GM23338 (cell line): ENCODE measurements around the gene ANKS1B. TPM values are rescaled to one million over a fixed set of nuclear protein-coding genes. Genes with fewer than 3 reads are reported as not detected.

Experiments used
- ATAC-seq: fragments of 200-7000 bp; cut with Tn5 transposase; 3 replicates; pipeline ENCODE4 v1.9.1; 2020
- DNase-seq: peaks from one replicate; pipeline ENCODE4 v3.0.0-alpha.2; 2015; ENCODE audit warnings: low spot score
- H2AFZ ChIP-seq: fragments of 200-600 bp; sonication (generic); 2 replicates; pipeline ENCODE4 v1.8.0; 2016; ENCODE audit warnings: antibody characterized with exemption, mild to moderate bottlenecking, moderate library complexity
- H3F3A ChIP-seq: fragments of 200-600 bp; sonication (generic); replicated peaks from 2 replicates; pipeline ENCODE4 v1.8.0; 2017; ENCODE audit warnings: antibody characterized with exemption, mixed run types, low read depth
- H3K27ac ChIP-seq: fragments of 200-600 bp; sonication (generic); 2 replicates; pipeline ENCODE4 v1.6.1; 2016; ENCODE audit warnings: low read depth
- H3K27me3 ChIP-seq: fragments of 200-600 bp; sonication (generic); 2 replicates; pipeline ENCODE4 v1.8.0; 2016; ENCODE audit warnings: mild to moderate bottlenecking, mixed run types, moderate library complexity; ENCODE audit not compliant: insufficient read depth
- H3K36me3 ChIP-seq: fragments of 200-600 bp; sonication (generic); 2 replicates; pipeline ENCODE4 v1.8.0; 2016; ENCODE audit warnings: mild to moderate bottlenecking; ENCODE audit not compliant: insufficient read depth
- H3K4me1 ChIP-seq: fragments of 200-600 bp; sonication (generic); 2 replicates; pipeline ENCODE4 v1.8.0; 2016; ENCODE audit warnings: mild to moderate bottlenecking, moderate library complexity; ENCODE audit not compliant: insufficient read depth
- H3K4me2 ChIP-seq: fragments of 200-600 bp; sonication (generic); 2 replicates; pipeline ENCODE4 v1.7.1; 2017; ENCODE audit warnings: mixed run types
- H3K4me3 ChIP-seq: fragments of 200-600 bp; sonication (generic); 2 replicates; pipeline ENCODE4 v1.6.1; 2016; ENCODE audit warnings: mixed run types
- H3K79me2 ChIP-seq: fragments of 200-600 bp; sonication (generic); replicated peaks from 2 replicates; pipeline ENCODE4 v1.8.0; 2017; ENCODE audit warnings: mild to moderate bottlenecking; ENCODE audit not compliant: insufficient read depth
- H3K9me2 ChIP-seq: fragments of 200-600 bp; sonication (generic); 2 replicates; pipeline ENCODE4 v1.8.0; 2017; ENCODE audit not compliant: insufficient read depth
- H4K20me1 ChIP-seq: fragments of 200-600 bp; sonication (generic); replicated peaks from 2 replicates; pipeline ENCODE4 v1.8.0; 2017; ENCODE audit warnings: mild to moderate bottlenecking; ENCODE audit not compliant: insufficient read depth
- H3K27ac Mint-ChIP-seq: 2 replicates; pipeline ENCODE4 v1.8.0; 2020; ENCODE audit warnings: inconsistent platforms, mild to moderate bottlenecking, moderate library complexity, mixed read lengths
- H3K27me3 Mint-ChIP-seq: 3 replicates; pipeline ENCODE4 v1.8.0; 2022; ENCODE audit warnings: low read depth, mild to moderate bottlenecking, moderate library complexity, mixed read lengths, inconsistent platforms; ENCODE audit not compliant: insufficient read depth, poor library complexity
- H3K36me3 Mint-ChIP-seq: 3 replicates; pipeline ENCODE4 v1.8.0; 2021; ENCODE audit warnings: low read depth, mild to moderate bottlenecking, inconsistent platforms, moderate library complexity, mixed read lengths
- H3K4me1 Mint-ChIP-seq: 3 replicates; pipeline ENCODE4 v1.8.0; 2020; ENCODE audit warnings: mild to moderate bottlenecking, inconsistent platforms, mixed read lengths
- H3K4me3 Mint-ChIP-seq: 3 replicates; pipeline ENCODE4 v1.8.0; 2021; ENCODE audit warnings: moderate library complexity, mild to moderate bottlenecking, inconsistent platforms, mixed read lengths
- H3K9me3 Mint-ChIP-seq: 3 replicates; pipeline ENCODE4 v1.8.0; 2020; ENCODE audit warnings: moderate library complexity, mild to moderate bottlenecking, inconsistent platforms, mixed read lengths
- CTCF ChIP-seq, 2 experiments: fragments of 200-600 bp in 1 of 2; sonication (generic) in 1 of 2; conservative IDR thresholded peaks; 2 replicates each; pipeline versions ENCODE4 v1.5.1 to v1.6.1; 2016 to 2017; ENCODE audit warnings: antibody characterized with exemption in 2 of 2, low read depth in 2 of 2, mild to moderate bottlenecking in 2 of 2, moderate library complexity in 1 of 2
- EZH2phosphoT487 ChIP-seq: fragments of 200-600 bp; sonication (generic); IDR thresholded peaks from one replicate; pipeline ENCODE4 v1.8.1; 2018; ENCODE audit warnings: antibody characterized with exemption; ENCODE audit not compliant: unreplicated experiment
- STAT1 ChIP-seq: IDR thresholded peaks from one replicate; pipeline ENCODE4 v1.6.1; 2016; ENCODE audit warnings: antibody characterized with exemption; ENCODE audit not compliant: unreplicated experiment
- ZNF114 ChIP-seq: fragments of 250-450 bp; sonication (Bioruptor Pico); IDR thresholded peaks from 2 replicates; pipeline ENCODE4 v1.5.0; 2020; ENCODE audit warnings: mild to moderate bottlenecking, moderate library complexity
- polyA plus RNA-seq: library from polyadenylated mRNA; unstranded; fragments of >200 nt; fragmentation: Nextera tagmentation; extraction: Ambion mirVana; gene quantifications from 2 replicates; pipeline ENCODE4 v1.2.1, GENCODE V29; 2016
- total RNA-seq: library from RNA; depleted of rRNA; stranded (reverse); fragments of >200 nt; shearing (Covaris generic); gene quantifications from 2 replicates; pipeline ENCODE4 v1.2.3, GENCODE V29; 2014
- TF ChIP-seq, protein P1 (sequence below): fragments of 250-450 bp; sonication (Bioruptor Pico); IDR thresholded peaks from 2 replicates; pipeline ENCODE4 v1.5.0; 2020; ENCODE audit warnings: mild to moderate bottlenecking, moderate library complexity

ANKS1B gene
- total and polyA plus RNA-seq, 2 experiments from 2014 or later, result 4.3 to 5.8 TPM

DNA sequence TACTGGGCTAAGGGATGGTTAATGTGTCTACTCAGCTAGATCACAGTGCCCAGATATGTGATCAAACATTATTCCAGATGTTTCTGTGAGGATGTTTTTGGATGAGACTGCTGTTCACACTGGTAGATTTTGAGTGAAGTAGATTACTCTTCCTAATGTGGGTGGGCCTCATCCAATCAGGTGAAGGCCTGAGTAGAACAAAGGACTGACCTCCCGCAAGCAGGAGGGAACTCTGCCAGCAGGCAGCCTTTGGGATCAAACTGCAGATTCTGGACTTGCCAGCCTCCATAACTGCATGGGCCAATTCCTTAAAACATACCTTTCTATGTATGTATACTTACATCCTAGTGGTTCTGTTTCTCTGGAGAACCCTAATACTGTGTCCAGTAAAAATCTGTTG lies 1120.4 kb downstream of the ANKS1B start:
- Histone ChIP-seq H3K4me3 (no peak overlapping the region), H3K27ac (no peak overlapping the region), H3K79me2 (no peaks in the 10 kb centered on the region), H3K36me3 (no peaks in the 10 kb centered on the region), H3F3A (no peaks in the 10 kb centered on the region), H4K20me1 (no peaks in the 10 kb centered on the region), H3K4me2 (no peak overlapping the region), H3K27me3 (no peaks in the 10 kb centered on the region), H3K9me2 (0 out of 2 replicates have a peak, but pooled peaks cover 8% of the 10 kb centered on the region), H2AFZ (no peak overlapping the region), H3K4me1 (peaks cover 32% of the 10 kb centered on the region)
- Mint-ChIP-seq H3K27me3 (no peaks in the 10 kb centered on the region), H3K4me3 (no peak overlapping the region), H3K27ac (no peak overlapping the region), H3K36me3 (0 out of 3 replicates have a peak, but pooled peaks cover 7% of the 10 kb centered on the region), H3K9me3 (peaks cover 5% of the 10 kb centered on the region; the same call in 2 of the 3 replicates), H3K4me1 (peaks cover 33% of the 10 kb centered on the region)
- no peak for DNase-seq
- no peak for TF ChIP-seq STAT1
- ATAC-seq, result no peak

GRCh38 chr12:98863167-98863566 lies 1121.6 kb downstream of the ANKS1B start:
- H3K27me3 ChIP-seq, result no peaks in the 10 kb centered on the region
- H4K20me1 ChIP-seq, result no peaks in the 10 kb centered on the region
- no peaks in the 10 kb centered on the region for H3K27me3 Mint-ChIP-seq
- TF ChIP-seq, protein P1, sequence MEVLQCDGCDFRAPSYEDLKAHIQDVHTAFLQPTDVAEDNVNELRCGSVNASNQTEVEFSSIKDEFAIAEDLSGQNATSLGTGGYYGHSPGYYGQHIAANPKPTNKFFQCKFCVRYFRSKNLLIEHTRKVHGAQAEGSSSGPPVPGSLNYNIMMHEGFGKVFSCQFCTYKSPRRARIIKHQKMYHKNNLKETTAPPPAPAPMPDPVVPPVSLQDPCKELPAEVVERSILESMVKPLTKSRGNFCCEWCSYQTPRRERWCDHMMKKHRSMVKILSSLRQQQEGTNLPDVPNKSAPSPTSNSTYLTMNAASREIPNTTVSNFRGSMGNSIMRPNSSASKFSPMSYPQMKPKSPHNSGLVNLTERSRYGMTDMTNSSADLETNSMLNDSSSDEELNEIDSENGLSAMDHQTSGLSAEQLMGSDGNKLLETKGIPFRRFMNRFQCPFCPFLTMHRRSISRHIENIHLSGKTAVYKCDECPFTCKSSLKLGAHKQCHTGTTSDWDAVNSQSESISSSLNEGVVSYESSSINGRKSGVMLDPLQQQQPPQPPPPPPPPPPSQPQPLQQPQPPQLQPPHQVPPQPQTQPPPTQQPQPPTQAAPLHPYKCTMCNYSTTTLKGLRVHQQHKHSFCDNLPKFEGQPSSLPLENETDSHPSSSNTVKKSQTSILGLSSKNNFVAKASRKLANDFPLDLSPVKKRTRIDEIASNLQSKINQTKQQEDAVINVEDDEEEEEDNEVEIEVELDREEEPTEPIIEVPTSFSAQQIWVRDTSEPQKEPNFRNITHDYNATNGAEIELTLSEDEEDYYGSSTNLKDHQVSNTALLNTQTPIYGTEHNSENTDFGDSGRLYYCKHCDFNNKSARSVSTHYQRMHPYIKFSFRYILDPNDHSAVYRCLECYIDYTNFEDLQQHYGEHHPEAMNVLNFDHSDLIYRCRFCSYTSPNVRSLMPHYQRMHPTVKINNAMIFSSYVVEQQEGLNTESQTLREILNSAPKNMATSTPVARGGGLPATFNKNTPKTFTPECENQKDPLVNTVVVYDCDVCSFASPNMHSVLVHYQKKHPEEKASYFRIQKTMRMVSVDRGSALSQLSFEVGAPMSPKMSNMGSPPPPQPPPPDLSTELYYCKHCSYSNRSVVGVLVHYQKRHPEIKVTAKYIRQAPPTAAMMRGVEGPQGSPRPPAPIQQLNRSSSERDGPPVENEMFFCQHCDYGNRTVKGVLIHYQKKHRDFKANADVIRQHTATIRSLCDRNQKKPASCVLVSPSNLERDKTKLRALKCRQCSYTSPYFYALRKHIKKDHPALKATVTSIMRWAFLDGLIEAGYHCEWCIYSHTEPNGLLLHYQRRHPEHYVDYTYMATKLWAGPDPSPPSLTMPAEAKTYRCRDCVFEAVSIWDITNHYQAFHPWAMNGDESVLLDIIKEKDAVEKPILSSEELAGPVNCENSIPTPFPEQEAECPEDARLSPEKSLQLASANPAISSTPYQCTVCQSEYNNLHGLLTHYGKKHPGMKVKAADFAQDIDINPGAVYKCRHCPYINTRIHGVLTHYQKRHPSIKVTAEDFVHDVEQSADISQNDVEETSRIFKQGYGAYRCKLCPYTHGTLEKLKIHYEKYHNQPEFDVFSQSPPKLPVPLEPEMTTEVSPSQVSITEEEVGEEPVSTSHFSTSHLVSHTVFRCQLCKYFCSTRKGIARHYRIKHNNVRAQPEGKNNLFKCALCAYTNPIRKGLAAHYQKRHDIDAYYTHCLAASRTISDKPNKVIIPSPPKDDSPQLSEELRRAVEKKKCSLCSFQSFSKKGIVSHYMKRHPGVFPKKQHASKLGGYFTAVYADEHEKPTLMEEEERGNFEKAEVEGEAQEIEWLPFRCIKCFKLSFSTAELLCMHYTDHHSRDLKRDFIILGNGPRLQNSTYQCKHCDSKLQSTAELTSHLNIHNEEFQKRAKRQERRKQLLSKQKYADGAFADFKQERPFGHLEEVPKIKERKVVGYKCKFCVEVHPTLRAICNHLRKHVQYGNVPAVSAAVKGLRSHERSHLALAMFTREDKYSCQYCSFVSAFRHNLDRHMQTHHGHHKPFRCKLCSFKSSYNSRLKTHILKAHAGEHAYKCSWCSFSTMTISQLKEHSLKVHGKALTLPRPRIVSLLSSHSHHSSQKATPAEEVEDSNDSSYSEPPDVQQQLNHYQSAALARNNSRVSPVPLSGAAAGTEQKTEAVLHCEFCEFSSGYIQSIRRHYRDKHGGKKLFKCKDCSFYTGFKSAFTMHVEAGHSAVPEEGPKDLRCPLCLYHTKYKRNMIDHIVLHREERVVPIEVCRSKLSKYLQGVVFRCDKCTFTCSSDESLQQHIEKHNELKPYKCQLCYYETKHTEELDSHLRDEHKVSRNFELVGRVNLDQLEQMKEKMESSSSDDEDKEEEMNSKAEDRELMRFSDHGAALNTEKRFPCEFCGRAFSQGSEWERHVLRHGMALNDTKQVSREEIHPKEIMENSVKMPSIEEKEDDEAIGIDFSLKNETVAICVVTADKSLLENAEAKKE, result peak; percentile 74; the same call in 1 of the 2 replicates
- TF ChIP-seq CTCF (conservative IDR thresholded peaks at IDR 0.05; ENCODE audit: low read depth in 2 of 2), result peak in 1 of 2 experiments; percentile 21; a peak in 2 of 4 replicates
- no peak for TF ChIP-seq EZH2phosphoT487
- no peak for TF ChIP-seq STAT1
- TF ChIP-seq ZNF114 (CRISPR knock-in tag), result no peak
- no peaks in the 10 kb centered on the region for H3F3A ChIP-seq
- H3K4me3 Mint-ChIP-seq, result peak overlapping the region; percentile 25; the same call in 1 of the 3 replicates
- H3K4me2 ChIP-seq, result no peak overlapping the region; the same call in 1 of the 2 replicates
- no peak overlapping the region for H3K27ac ChIP-seq
- DNase-seq (peak; percentile 83), ATAC-seq (peak; percentile 98)
- H3K36me3 ChIP-seq, result no peaks in the 10 kb centered on the region
- H3K9me2 ChIP-seq, result no peaks in the 10 kb centered on the region
- H3K4me1 Mint-ChIP-seq, result peaks cover 35% of the 10 kb centered on the region
- no peak overlapping the region for H3K4me3 ChIP-seq
- no peaks in the 10 kb centered on the region for H3K79me2 ChIP-seq
- no peak overlapping the region for H2AFZ ChIP-seq
- H3K9me3 Mint-ChIP-seq, result peaks cover 5% of the 10 kb centered on the region; the same call in 2 of the 3 replicates
- 0 out of 3 replicates have a peak, but pooled peaks cover 7% of the 10 kb centered on the region for H3K36me3 Mint-ChIP-seq
- no peak overlapping the region for H3K27ac Mint-ChIP-seq
- peaks cover 32% of the 10 kb centered on the region for H3K4me1 ChIP-seq
